Measurements from ENCODE around the gene GALT. TPM values are rescaled to one million over a fixed set of nuclear protein-coding genes. Genes with fewer than 3 reads are reported as not detected.
A peak's percentile ranks its signal among the peaks of the same experiment; 100 is the strongest.

Gene GALT
- total and polyA plus RNA-seq, 5 experiments from 2014 or later: 38.2 to 181 (median 46.7) TPM

- no peaks in the 10 kb centered on the region for H3K27me3 Mint-ChIP-seq
- ATAC-seq (no peak), DNase-seq (no peak)
- H3K4me3 Mint-ChIP-seq: no peak overlapping the region
- H3K4me1 Mint-ChIP-seq: peaks cover 22 to 42% (median 33%) of the 10 kb centered on the region in 4 donors
- no peaks in the 10 kb centered on the region for H3K9me3 Mint-ChIP-seq
- H3K27ac Mint-ChIP-seq: peak overlapping the region; percentile 23 to 83 (median 54)
- POLR2A ChIA-PET: interaction anchor here (1.2 to 1.3 kb wide), 3 partner anchors 9 to 16 kb away, joined by 3 to 7 read pairs (median 4); partner anchors contain the start of genes CCL27 and SIGMAR1
- H3K36me3 Mint-ChIP-seq: peaks cover 0 to 32% (median 6%) of the 10 kb centered on the region in 3 donors
Measured at GRCh38 chr9:34653151-34654072, 6.9 kb downstream of the GALT start.

- Mint-ChIP-seq H3K27ac (peak overlapping the region in 5 of 10 donors; percentile 1 to 79 (median 40)), H3K9me3 (no peaks in the 10 kb centered on the region)
Measured at GRCh38 chr9:34654323-34655051, 8.0 kb downstream of the GALT start.

GRCh38 chr9:34655394-34655793 lies 8.9 kb downstream of the GALT start:
- Mint-ChIP-seq H3K9me3 (no peaks in the 10 kb centered on the region), H3K27me3 (no peaks in the 10 kb centered on the region), H3K36me3 (peaks cover 0 to 14% (median under 1%) of the 10 kb centered on the region in 3 donors), H3K4me3 (no peak overlapping the region), H3K4me1 (peaks cover 14 to 26% (median 22%) of the 10 kb centered on the region in 4 donors), H3K27ac (peak overlapping the region in 5 of 10 donors; percentile 33 to 72 (median 71))
- POLR2A ChIA-PET: interaction anchor here (0.7 kb wide), 1 partner anchor 371 kb away, joined by 5 read pairs; no protein-coding TSS in a partner anchor
- ATAC-seq (no peak), DNase-seq (no peak)

More at GRCh38 chr9:34654323-34655051, 8.0 kb downstream of the GALT start:
- POLR2A ChIA-PET: no interaction called here
- Mint-ChIP-seq H3K36me3 (peaks cover 0 to 22% (median 3%) of the 10 kb centered on the region in 3 donors), H3K4me3 (no peak overlapping the region), H3K4me1 (peaks cover 14 to 32% (median 24%) of the 10 kb centered on the region in 4 donors), H3K27me3 (no peaks in the 10 kb centered on the region)
- no peak for ATAC-seq
- no peak for DNase-seq

GRCh38 chr9:34656992-34657391 lies 10.5 kb downstream of the GALT start:
- Mint-ChIP-seq H3K4me3 (no peak overlapping the region), H3K27me3 (no peaks in the 10 kb centered on the region), H3K27ac (no peak overlapping the region), H3K36me3 (peaks cover 0 to 12% (median 11%) of the 10 kb centered on the region in 3 donors), H3K9me3 (no peaks in the 10 kb centered on the region), H3K4me1 (peaks cover 16 to 29% (median 23%) of the 10 kb centered on the region in 4 donors)
- DNase-seq (no peak), ATAC-seq (no peak)
- POLR2A ChIA-PET: interaction anchor here (1.2 to 3.9 kb wide), 3 partner anchors 8 to 19 kb away, joined by 3 to 24 read pairs (median 10); partner anchors contain the start of genes GALT and SIGMAR1

- no peaks in the 10 kb centered on the region for H3K27me3 Mint-ChIP-seq
- H3K36me3 Mint-ChIP-seq: peaks cover 0 to 12% (median 11%) of the 10 kb centered on the region in 3 donors
- H3K4me1 Mint-ChIP-seq: peaks cover 15 to 29% (median 23%) of the 10 kb centered on the region in 4 donors
Measured at GRCh38 chr9:34658461-34658860, 12.0 kb downstream of the GALT start.

GRCh38 chr9:34659592-34660253 lies 13.2 kb downstream of the GALT start:
- ATAC-seq: no peak
- POLR2A ChIA-PET: interaction anchor here (2.5 to 4.5 kb wide), 3 partner anchors 12 to 22 kb away, joined by 10 to 39 read pairs (median 24); partner anchors contain the start of genes GALT and SIGMAR1
- Mint-ChIP-seq H3K4me1 (peaks cover 27 to 34% (median 31%) of the 10 kb centered on the region in 4 donors), H3K9me3 (no peaks in the 10 kb centered on the region), H3K36me3 (peaks cover 0 to 12% (median 11%) of the 10 kb centered on the region in 3 donors), H3K27ac (no peak overlapping the region), H3K4me3 (no peak overlapping the region), H3K27me3 (no peaks in the 10 kb centered on the region)
- DNase-seq: no peak

More at GRCh38 chr9:34658461-34658860, 12.0 kb downstream of the GALT start:
- Mint-ChIP-seq H3K27ac (peak overlapping the region in 2 of 10 donors; percentile 28 to 31), H3K9me3 (no peaks in the 10 kb centered on the region), H3K4me3 (no peak overlapping the region)
- no peak for ATAC-seq
- no peak for DNase-seq
- POLR2A ChIA-PET: interaction anchor here (0.6 to 3.9 kb wide), 3 partner anchors 10 to 974 kb away, joined by 3 to 24 read pairs (median 10); partner anchors contain the start of genes GALT and SIGMAR1

- peaks cover 0 to 12% (median 11%) of the 10 kb centered on the region in 3 donors for H3K36me3 Mint-ChIP-seq
- H3K9me3 Mint-ChIP-seq: no peaks in the 10 kb centered on the region
- ATAC-seq (no peak), DNase-seq (no peak)
- H3K27ac Mint-ChIP-seq: peak within 1 kb of the TSS; percentile 79 to 99 (median 95)
- H3K27me3 Mint-ChIP-seq: no peaks in the 10 kb centered on the region
- POLR2A ChIA-PET: interaction anchor here (1.0 to 4.5 kb wide), 6 partner anchors 10 to 51 kb away, joined by 3 to 39 read pairs (median 6); partner anchors contain the start of genes GALT, RPP25L and SIGMAR1
- peak within 1 kb of the TSS in 9 of 10 donors; percentile 36 to 95 (median 74) for H3K4me3 Mint-ChIP-seq
- H3K4me1 Mint-ChIP-seq: peaks cover 30 to 58% (median 40%) of the 10 kb centered on the region in 4 donors
Measured at GRCh38 chr9:34662526-34663302, 16.2 kb downstream of the GALT start, which contains the start of gene CCL27. TSS of gene CCL27 (minus strand) at chr9:34662657. CDS start at chr9:34662633, 24 bp downstream.

GRCh38 chr9:34663303-34663605 lies 16.8 kb downstream of the GALT start:
- Mint-ChIP-seq H3K9me3 (no peaks in the 10 kb centered on the region), H3K27me3 (no peaks in the 10 kb centered on the region), H3K27ac (peak overlapping the region; percentile 79 to 99 (median 95)), H3K4me1 (peaks cover 30 to 59% (median 40%) of the 10 kb centered on the region in 4 donors), H3K36me3 (peaks cover 0 to 12% (median 11%) of the 10 kb centered on the region in 3 donors), H3K4me3 (peak overlapping the region in 9 of 10 donors; percentile 36 to 95 (median 74))
- POLR2A ChIA-PET: interaction anchor here (1.0 to 4.5 kb wide), 3 partner anchors 16 to 27 kb away, joined by 3 to 39 read pairs (median 8); partner anchors contain the start of gene GALT
- DNase-seq (peak in 3 of 10 donors; percentile 5 to 38 (median 30)), ATAC-seq (peak in 1 of 2 donors; percentile 12)

GRCh38 chr9:34664281-34665066 lies 18.0 kb downstream of the GALT start:
- Mint-ChIP-seq H3K9me3 (peaks cover 0 to 8% (median 5%) of the 10 kb centered on the region in 9 donors), H3K4me3 (peak overlapping the region; percentile 82 to 96 (median 92)), H3K27me3 (no peaks in the 10 kb centered on the region), H3K27ac (peak overlapping the region; percentile 83 to 99 (median 96)), H3K4me1 (peaks cover 30 to 59% (median 40%) of the 10 kb centered on the region in 4 donors), H3K36me3 (peaks cover 6 to 17% (median 12%) of the 10 kb centered on the region in 3 donors)
- DNase-seq: peak; percentile 41 to 86 (median 67)
- POLR2A ChIA-PET: interaction anchor here (0.5 to 4.5 kb wide), 14 partner anchors 8 to 522 kb away, joined by 3 to 39 read pairs (median 4); partner anchors contain the start of genes DCTN3, DNAI1, FAM219A and GALT
- ATAC-seq: peak; percentile 44 to 53

GRCh38 chr9:34665067-34665380 lies 18.5 kb downstream of the GALT start:
- no peaks in the 10 kb centered on the region for H3K27me3 Mint-ChIP-seq
- ATAC-seq (peak; percentile 10 to 42), DNase-seq (no peak)
- H3K4me1 Mint-ChIP-seq: peaks cover 30 to 59% (median 40%) of the 10 kb centered on the region in 4 donors
- POLR2A ChIA-PET: interaction anchor here (0.5 to 1.8 kb wide), 14 partner anchors 9 to 523 kb away, joined by 3 to 23 read pairs (median 4); partner anchors contain the start of genes DCTN3, DNAI1, FAM219A and FANCG
- peaks cover 0 to 12% (median 5%) of the 10 kb centered on the region in 9 donors for H3K9me3 Mint-ChIP-seq
- peak overlapping the region; percentile 83 to 99 (median 97) for H3K27ac Mint-ChIP-seq
- H3K36me3 Mint-ChIP-seq: peaks cover 10 to 20% (median 12%) of the 10 kb centered on the region in 3 donors
- H3K4me3 Mint-ChIP-seq: peak overlapping the region; percentile 82 to 96 (median 92)

All from naive thymus-derived CD8-positive, alpha-beta T cell (primary cell).